SK-N-SH (cell line): ENCODE measurements around the gene MYRF. TPM values are rescaled to one million over a fixed set of nuclear protein-coding genes. Genes with fewer than 3 reads are reported as not detected.

Source experiments
- CTCF ChIA-PET: fragments of 300-600, 350-600 bp; formaldehyde crosslinking; extraction: SDS; loops from one replicate; lab custom pipeline; 2021; lab: Yijun Ruan, JAX
- POLR2A ChIA-PET: fragments of 350-600 bp; sonication (Branson Sonifier 250); formaldehyde crosslinking; extraction: SDS; loops from one replicate; lab custom pipeline; 2020; ENCODE audit warnings: antibody characterized with exemption, inconsistent platforms; lab: Yijun Ruan, JAX
- DNase-seq: peaks from one replicate; pipeline ENCODE4 v3.0.0; 2012
- H2AFZ ChIP-seq: fragments of 200-600 bp; sonication (generic); 2 replicates; pipeline ENCODE4 v1.8.1; 2016; ENCODE audit warnings: antibody characterized with exemption, mild to moderate bottlenecking, low read depth
- H3F3A ChIP-seq: fragments of 200-600 bp; sonication (generic); replicated peaks from 2 replicates; pipeline ENCODE3; 2016; ENCODE audit warnings: antibody characterized with exemption, mild to moderate bottlenecking; ENCODE audit not compliant: insufficient read depth
- H3K27ac ChIP-seq, 2 experiments: fragments of 200-500 bp in 1 of 2; fragments of 200-600 bp in 1 of 2; sonication (Bioruptor generic) in 1 of 2; sonication (generic), shearing (Covaris generic) in 1 of 2; 2 replicates each; pipeline versions ENCODE4 v1.5.1 to v1.6.1; 2014 to 2016; ENCODE audit warnings: low read depth in 2 of 2, inconsistent platforms in 1 of 2, low read length in 1 of 2, mild to moderate bottlenecking in 1 of 2, mixed read lengths in 1 of 2
- H3K27me3 ChIP-seq: fragments of 200-600 bp; sonication (generic), shearing (Covaris generic); 2 replicates; pipeline ENCODE4 v1.6.1; 2016; ENCODE audit warnings: mixed run types; ENCODE audit not compliant: insufficient read depth
- H3K36me3 ChIP-seq, 2 experiments: fragments of 200-500 bp in 1 of 2; fragments of 200-600 bp in 1 of 2; sonication (Bioruptor generic) in 1 of 2; sonication (generic) in 1 of 2; replicated peaks in 1 of 2; 2 replicates each; pipeline versions ENCODE3 to v1.5.1; 2014 to 2016; ENCODE audit warnings: low read length in 1 of 2, mild to moderate bottlenecking in 1 of 2; ENCODE audit not compliant: insufficient read depth in 2 of 2, control insufficient read depth in 1 of 2
- H3K4me1 ChIP-seq, 2 experiments: fragments of 200-500 bp in 1 of 2; fragments of 200-600 bp in 1 of 2; sonication (Bioruptor generic) in 1 of 2; sonication (generic), shearing (Covaris generic) in 1 of 2; 2 replicates each; pipeline versions ENCODE4 v1.5.1 to v1.6.1; 2014 to 2016; ENCODE audit warnings: low read depth in 1 of 2, low read length in 1 of 2, mixed run types in 1 of 2; ENCODE audit not compliant: insufficient read depth in 2 of 2, control insufficient read depth in 1 of 2
- H3K4me2 ChIP-seq: fragments of 200-600 bp; sonication (generic), shearing (Covaris generic); 2 replicates; pipeline ENCODE4 v1.6.1; 2017; ENCODE audit warnings: mixed run types
- H3K4me3 ChIP-seq, 2 experiments: fragments of 200-500 bp in 1 of 2; fragments of 200-600 bp in 1 of 2; sonication (Bioruptor generic) in 1 of 2; sonication (generic), shearing (Covaris generic) in 1 of 2; 2 replicates each; pipeline versions ENCODE4 v1.5.1 to v1.8.1; 2014 to 2016; ENCODE audit warnings: low read depth in 2 of 2, inconsistent platforms in 1 of 2, low read length in 1 of 2, mild to moderate bottlenecking in 1 of 2, mixed read lengths in 1 of 2, moderate library complexity in 1 of 2
- H3K79me2 ChIP-seq: fragments of 200-600 bp; sonication (generic); 2 replicates; pipeline ENCODE4 v1.8.1; 2017; ENCODE audit warnings: mild to moderate bottlenecking; ENCODE audit not compliant: insufficient read depth
- H3K9ac ChIP-seq: fragments of 200-600 bp; sonication (generic); 2 replicates; pipeline ENCODE4 v1.6.1; 2017; ENCODE audit warnings: mixed run types
- H3K9me2 ChIP-seq: fragments of 200-600 bp; sonication (generic); 2 replicates; pipeline ENCODE4 v1.6.1; 2017; ENCODE audit warnings: mixed run types
- H3K9me3 ChIP-seq: fragments of 200-600 bp; sonication (generic); 2 replicates; pipeline ENCODE4 v1.6.1; 2017; ENCODE audit warnings: mixed run types, mild to moderate bottlenecking, moderate library complexity
- H4K20me1 ChIP-seq: fragments of 200-600 bp; sonication (generic); 2 replicates; pipeline ENCODE4 v1.6.1; 2017; ENCODE audit warnings: mild to moderate bottlenecking, mixed run types; ENCODE audit not compliant: insufficient read depth
- CHD2 ChIP-seq: fragments of 150-350 bp; IDR thresholded peaks from 2 replicates; pipeline ENCODE4 v1.6.1; 2018; ENCODE audit warnings: low read length; ENCODE audit not compliant: partially characterized antibody
- EP300 ChIP-seq, 2 experiments: IDR thresholded peaks; 2 replicates each; pipeline versions ENCODE4 v1.4.0 to v1.6.1; 2012; ENCODE audit warnings: borderline replicate concordance in 1 of 2, low read depth in 1 of 2, low read length in 1 of 2
- EZH2phosphoT487 ChIP-seq: fragments of 200-600 bp; sonication (generic); IDR thresholded peaks from 2 replicates; pipeline ENCODE4 v1.6.1; 2017; ENCODE audit warnings: low read depth, mixed run types, mild to moderate bottlenecking, antibody characterized with exemption, moderate library complexity, borderline replicate concordance
- FOSL2 ChIP-seq: IDR thresholded peaks from 2 replicates; pipeline ENCODE4 v1.4.0; 2012; ENCODE audit warnings: low read depth, mild to moderate bottlenecking, moderate library complexity, borderline replicate concordance
- FOXJ3 ChIP-seq: sonication (generic); formaldehyde crosslinking; IDR thresholded peaks from 2 replicates; pipeline ENCODE4 v1.5.1; 2020; ENCODE audit warnings: mild to moderate bottlenecking, missing genetic modification reagents
- GABPA ChIP-seq: IDR thresholded peaks from 2 replicates; pipeline ENCODE4 v1.4.0; 2012; ENCODE audit warnings: low read depth, mild to moderate bottlenecking
- GATA2 ChIP-seq: sonication (generic); formaldehyde crosslinking; IDR thresholded peaks from 2 replicates; pipeline ENCODE4 v1.5.0; 2020; ENCODE audit warnings: mild to moderate bottlenecking, missing genetic modification reagents
- JUND ChIP-seq: IDR thresholded peaks from 2 replicates; pipeline ENCODE4 v1.4.0; 2012
- NFIC ChIP-seq: IDR thresholded peaks from 2 replicates; pipeline ENCODE4 v1.4.0; 2012; ENCODE audit warnings: borderline replicate concordance
- NRF1 ChIP-seq: IDR thresholded peaks from 2 replicates; pipeline ENCODE4 v1.6.1; 2012; ENCODE audit warnings: low read depth, mild to moderate bottlenecking, low read length
- RCOR1 ChIP-seq: fragments of 150-350 bp; IDR thresholded peaks from 2 replicates; pipeline ENCODE4 v1.6.1; 2017; ENCODE audit warnings: antibody characterized with exemption, low read length
- RFX5 ChIP-seq: IDR thresholded peaks from 2 replicates; pipeline ENCODE4 v1.6.1; 2012; ENCODE audit warnings: mild to moderate bottlenecking, improper control_type of control experiment, low read length
- SIN3A ChIP-seq: IDR thresholded peaks from 2 replicates; pipeline ENCODE4 v1.6.1; 2012; ENCODE audit warnings: low read depth, mild to moderate bottlenecking, low read length, moderate library complexity, borderline replicate concordance
- TAF1 ChIP-seq: IDR thresholded peaks from 2 replicates; pipeline ENCODE4 v1.6.1; 2012; ENCODE audit warnings: low read depth, mild to moderate bottlenecking, low read length, moderate library complexity, borderline replicate concordance
- TCF12 ChIP-seq: IDR thresholded peaks from 2 replicates; pipeline ENCODE4 v1.4.0; 2012
- TEAD4 ChIP-seq: IDR thresholded peaks from 2 replicates; pipeline ENCODE4 v1.4.0; 2012; ENCODE audit warnings: mild to moderate bottlenecking, borderline replicate concordance; ENCODE audit not compliant: insufficient read depth
- YY1 ChIP-seq: IDR thresholded peaks from 2 replicates; pipeline ENCODE4 v1.4.0; 2012; ENCODE audit warnings: low read depth, mild to moderate bottlenecking
- WGBS: methylation state at CpG from one replicate; pipeline ENCODE4 v1.1.6; 2017; ENCODE audit warnings: low lambda C conversion rate; 5-methylcytosine and 5-hydroxymethylcytosine counted together
- polyA plus RNA-seq, 3 experiments: library from polyadenylated mRNA; depleted of rRNA; stranded (reverse); fragments of >200 nt; gene quantifications; 2 replicates each; pipeline ENCODE4 v1.2.3, GENCODE V29; 2012
- TF ChIP-seq, protein P1 (sequence below): fragments of 200-600 bp; sonication (generic); IDR thresholded peaks from 2 replicates; pipeline ENCODE4 v1.6.1; 2017; ENCODE audit warnings: antibody characterized with exemption, mild to moderate bottlenecking, moderate library complexity
- TF ChIP-seq, protein P2 (sequence below): IDR thresholded peaks from 2 replicates; pipeline ENCODE4 v1.4.0; 2012; ENCODE audit warnings: low read depth
- TF ChIP-seq, protein P3 (sequence below): fragments of 150-350 bp; IDR thresholded peaks from 2 replicates; pipeline ENCODE4 v1.6.1; 2017; ENCODE audit warnings: antibody characterized with exemption, low read length, low read depth, borderline replicate concordance
- TF ChIP-seq, protein P4 (sequence below): IDR thresholded peaks from 2 replicates; pipeline ENCODE4 v1.4.0; 2012; ENCODE audit warnings: low read depth, borderline replicate concordance

The MYRF gene
- polyA plus RNA-seq, 1 of the 3 experiments (the other 2 are of a cell fraction): 2.8 TPM

DNA sequence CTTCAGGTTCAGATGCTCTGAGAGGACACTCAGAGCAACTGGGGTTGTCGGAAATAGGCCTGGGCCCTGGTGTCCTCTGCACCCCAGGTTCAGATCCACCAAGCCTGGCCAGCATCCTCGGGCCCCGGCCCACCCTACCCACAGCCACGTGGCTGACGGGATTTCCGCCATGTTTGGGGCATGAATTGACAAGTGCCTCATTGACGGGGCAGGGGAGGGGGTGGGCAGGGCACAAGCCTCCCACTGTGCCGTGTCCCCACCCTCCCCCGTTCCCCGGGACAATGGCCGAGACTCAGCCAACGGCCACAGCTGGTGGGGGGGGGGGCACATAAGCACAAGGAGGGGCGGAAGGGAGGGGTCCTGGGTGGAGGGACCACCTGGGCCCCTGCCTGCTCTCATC lies 8.5 kb downstream of the MYRF start:
- no peak overlapping the region for H3K27ac ChIP-seq
- H3F3A ChIP-seq: no peaks in the 10 kb centered on the region
- no peaks in the 10 kb centered on the region for H3K79me2 ChIP-seq
- POLR2A ChIA-PET: no interaction called here
- no peak overlapping the region for H2AFZ ChIP-seq
- no peaks in the 10 kb centered on the region for H3K27me3 ChIP-seq
- no peak overlapping the region for H3K9ac ChIP-seq
- peaks cover 8 to 20% of the 10 kb centered on the region in 2 experiments; a peak in 2 of 4 replicates for H3K4me1 ChIP-seq
- DNase-seq: no peak
- H3K36me3 ChIP-seq: no peaks in the 10 kb centered on the region
- no peak overlapping the region for H3K4me2 ChIP-seq
- no peaks in the 10 kb centered on the region for H3K9me3 ChIP-seq
- CTCF ChIA-PET: interaction anchor here (0.7 to 14.3 kb wide), 4 partner anchors 13 to 346 kb away, joined by 3 to 140 read pairs (median 7); no protein-coding TSS in a partner anchor
- no peaks in the 10 kb centered on the region for H3K9me2 ChIP-seq
- no peak overlapping the region for H3K4me3 ChIP-seq
- no peak for TF ChIP-seq TCF12
- TF ChIP-seq CHD2: no peak
- TF ChIP-seq EP300 (IDR thresholded peaks at IDR 0.05; ENCODE audit: borderline replicate concordance in 1 of 2, low read depth in 1 of 2, low read length in 1 of 2): no peak
- TF ChIP-seq EZH2phosphoT487: no peak
- TF ChIP-seq RFX5: no peak
- TF ChIP-seq FOXJ3 (CRISPR knock-in tag): no peak
- TF ChIP-seq TEAD4: no peak
- TF ChIP-seq GABPA: no peak
- TF ChIP-seq, protein P1, sequence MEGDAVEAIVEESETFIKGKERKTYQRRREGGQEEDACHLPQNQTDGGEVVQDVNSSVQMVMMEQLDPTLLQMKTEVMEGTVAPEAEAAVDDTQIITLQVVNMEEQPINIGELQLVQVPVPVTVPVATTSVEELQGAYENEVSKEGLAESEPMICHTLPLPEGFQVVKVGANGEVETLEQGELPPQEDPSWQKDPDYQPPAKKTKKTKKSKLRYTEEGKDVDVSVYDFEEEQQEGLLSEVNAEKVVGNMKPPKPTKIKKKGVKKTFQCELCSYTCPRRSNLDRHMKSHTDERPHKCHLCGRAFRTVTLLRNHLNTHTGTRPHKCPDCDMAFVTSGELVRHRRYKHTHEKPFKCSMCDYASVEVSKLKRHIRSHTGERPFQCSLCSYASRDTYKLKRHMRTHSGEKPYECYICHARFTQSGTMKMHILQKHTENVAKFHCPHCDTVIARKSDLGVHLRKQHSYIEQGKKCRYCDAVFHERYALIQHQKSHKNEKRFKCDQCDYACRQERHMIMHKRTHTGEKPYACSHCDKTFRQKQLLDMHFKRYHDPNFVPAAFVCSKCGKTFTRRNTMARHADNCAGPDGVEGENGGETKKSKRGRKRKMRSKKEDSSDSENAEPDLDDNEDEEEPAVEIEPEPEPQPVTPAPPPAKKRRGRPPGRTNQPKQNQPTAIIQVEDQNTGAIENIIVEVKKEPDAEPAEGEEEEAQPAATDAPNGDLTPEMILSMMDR: no peak
- TF ChIP-seq, protein P2, sequence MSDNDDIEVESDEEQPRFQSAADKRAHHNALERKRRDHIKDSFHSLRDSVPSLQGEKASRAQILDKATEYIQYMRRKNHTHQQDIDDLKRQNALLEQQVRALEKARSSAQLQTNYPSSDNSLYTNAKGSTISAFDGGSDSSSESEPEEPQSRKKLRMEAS: no peak
- TF ChIP-seq RCOR1: no peak
- WGBS: 98% methylated on average over 8 of the region's 13 CpGs
- no peaks in the 10 kb centered on the region for H4K20me1 ChIP-seq

DNA sequence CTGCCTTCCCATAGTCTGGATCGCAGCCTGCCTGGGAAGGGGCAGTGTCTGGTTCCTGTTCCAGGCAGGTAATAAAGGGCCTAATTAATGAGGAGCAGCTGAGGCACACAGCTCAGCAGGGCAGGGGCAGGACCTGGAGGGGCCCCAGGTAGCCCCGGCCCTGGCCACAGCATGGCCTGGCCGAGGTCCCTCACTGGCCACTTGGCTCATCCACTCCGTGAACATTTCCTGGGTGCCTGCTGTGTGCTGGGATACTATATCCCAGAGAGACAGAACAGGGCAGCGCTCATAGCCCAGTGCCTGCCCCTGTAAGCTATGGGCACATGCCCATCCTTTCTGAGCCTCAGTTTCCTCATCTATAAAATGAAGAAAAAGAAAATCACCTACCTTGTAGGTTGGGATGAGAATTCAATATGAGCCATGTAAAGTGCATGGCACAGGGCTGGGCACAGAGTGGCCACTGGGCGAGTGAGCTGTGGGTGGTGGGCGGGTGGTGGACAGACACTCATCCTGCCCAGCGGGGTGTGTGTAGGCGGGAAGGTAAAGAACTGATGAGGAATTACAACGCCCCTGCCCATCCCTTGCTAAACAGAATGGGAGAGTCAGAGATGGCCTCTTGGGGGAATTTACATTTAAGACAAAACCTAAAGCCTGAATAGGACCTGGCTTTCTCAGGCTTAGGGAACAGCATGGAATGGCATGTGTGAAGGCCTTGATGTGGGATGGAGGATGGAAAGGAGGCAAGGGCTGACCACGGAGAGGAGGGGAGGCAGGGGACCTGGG lies 9.2 kb downstream of the MYRF start:
- ChIA-PET CTCF (interaction anchor here (0.7 to 14.3 kb wide), 6 partner anchors 14 to 346 kb away, joined by 3 to 140 read pairs (median 4); partner anchors contain the start of genes FEN1 and TMEM258), POLR2A (no interaction called here)
- Histone ChIP-seq H4K20me1 (no peaks in the 10 kb centered on the region), H3K9ac (no peak overlapping the region), H3F3A (no peaks in the 10 kb centered on the region), H3K9me3 (no peaks in the 10 kb centered on the region), H3K9me2 (no peaks in the 10 kb centered on the region), H3K4me1 (peaks cover 2 to 20% of the 10 kb centered on the region in 2 experiments; a peak in 2 of 4 replicates), H3K4me3 (no peak overlapping the region), H2AFZ (no peak overlapping the region), H3K36me3 (no peaks in the 10 kb centered on the region), H3K79me2 (no peaks in the 10 kb centered on the region), H3K27me3 (no peaks in the 10 kb centered on the region), H3K27ac (no peak overlapping the region), H3K4me2 (no peak overlapping the region)
- WGBS: 78% methylated on average over 11 of the region's 11 CpGs
- no peak for DNase-seq
- TF ChIP-seq EP300 (IDR thresholded peaks at IDR 0.05; ENCODE audit: borderline replicate concordance in 1 of 2, low read depth in 1 of 2, low read length in 1 of 2) (no peak), GATA2 (CRISPR knock-in tag) (no peak), FOSL2 (no peak), EZH2phosphoT487 (no peak), TAF1 (no peak), FOXJ3 (CRISPR knock-in tag) (no peak), TCF12 (no peak), JUND (no peak), YY1 (no peak), NFIC (no peak), SIN3A (no peak), NRF1 (no peak)
- TF ChIP-seq, protein P3, sequence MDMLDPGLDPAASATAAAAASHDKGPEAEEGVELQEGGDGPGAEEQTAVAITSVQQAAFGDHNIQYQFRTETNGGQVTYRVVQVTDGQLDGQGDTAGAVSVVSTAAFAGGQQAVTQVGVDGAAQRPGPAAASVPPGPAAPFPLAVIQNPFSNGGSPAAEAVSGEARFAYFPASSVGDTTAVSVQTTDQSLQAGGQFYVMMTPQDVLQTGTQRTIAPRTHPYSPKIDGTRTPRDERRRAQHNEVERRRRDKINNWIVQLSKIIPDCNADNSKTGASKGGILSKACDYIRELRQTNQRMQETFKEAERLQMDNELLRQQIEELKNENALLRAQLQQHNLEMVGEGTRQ: no peak
- TF ChIP-seq, protein P4, sequence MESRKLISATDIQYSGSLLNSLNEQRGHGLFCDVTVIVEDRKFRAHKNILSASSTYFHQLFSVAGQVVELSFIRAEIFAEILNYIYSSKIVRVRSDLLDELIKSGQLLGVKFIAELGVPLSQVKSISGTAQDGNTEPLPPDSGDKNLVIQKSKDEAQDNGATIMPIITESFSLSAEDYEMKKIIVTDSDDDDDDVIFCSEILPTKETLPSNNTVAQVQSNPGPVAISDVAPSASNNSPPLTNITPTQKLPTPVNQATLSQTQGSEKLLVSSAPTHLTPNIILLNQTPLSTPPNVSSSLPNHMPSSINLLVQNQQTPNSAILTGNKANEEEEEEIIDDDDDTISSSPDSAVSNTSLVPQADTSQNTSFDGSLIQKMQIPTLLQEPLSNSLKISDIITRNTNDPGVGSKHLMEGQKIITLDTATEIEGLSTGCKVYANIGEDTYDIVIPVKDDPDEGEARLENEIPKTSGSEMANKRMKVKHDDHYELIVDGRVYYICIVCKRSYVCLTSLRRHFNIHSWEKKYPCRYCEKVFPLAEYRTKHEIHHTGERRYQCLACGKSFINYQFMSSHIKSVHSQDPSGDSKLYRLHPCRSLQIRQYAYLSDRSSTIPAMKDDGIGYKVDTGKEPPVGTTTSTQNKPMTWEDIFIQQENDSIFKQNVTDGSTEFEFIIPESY: no peak
